HG03175 (cell line): ENCODE results near the gene PSTPIP1.

Experiments
- ATAC-seq: cut with Tn5 transposase; IDR thresholded peaks from one replicate; pipeline ENCODE4 v1.9.1; 2021; ENCODE audit warnings: mild to moderate bottlenecking, moderate library complexity; ENCODE audit not compliant: unreplicated experiment

PSTPIP1 gene

GRCh38 chr15:77039217-77039533 is 44.2 kb downstream of the PSTPIP1 start:
- no peak for ATAC-seq

GRCh38 chr15:77039848-77040247 is 44.9 kb downstream of the PSTPIP1 start:
- ATAC-seq, result no peak

- ATAC-seq, result no peak
Observed at GRCh38 chr15:77040673-77041072, 45.7 kb downstream of the PSTPIP1 start.

GRCh38 chr15:77042245-77042919 is 47.5 kb downstream of the PSTPIP1 start:
- ATAC-seq, result no peak

- no peak for ATAC-seq
Observed at GRCh38 chr15:77042955-77043920, 48.3 kb downstream of the PSTPIP1 start.

- ATAC-seq, result no peak
Observed at GRCh38 chr15:77044228-77045042, 49.5 kb downstream of the PSTPIP1 start.

- ATAC-seq, result no peak
Observed at GRCh38 chr15:77045985-77046384, 51.1 kb downstream of the PSTPIP1 start.

GRCh38 chr15:77046704-77047412 is 51.9 kb downstream of the PSTPIP1 start:
- no peak for ATAC-seq

GRCh38 chr15:77048135-77048876 is 53.4 kb downstream of the PSTPIP1 start:
- no peak for ATAC-seq

- ATAC-seq, result no peak
Observed at GRCh38 chr15:77052556-77052955, 57.6 kb downstream of the PSTPIP1 start.

- no peak for ATAC-seq
Observed at GRCh38 chr15:77053709-77054108, 58.8 kb downstream of the PSTPIP1 start.

GRCh38 chr15:77057072-77057471 is 62.1 kb downstream of the PSTPIP1 start:
- no peak for ATAC-seq

- no peak for ATAC-seq
Observed at GRCh38 chr15:77057685-77058084, 62.8 kb downstream of the PSTPIP1 start.

GRCh38 chr15:77058468-77058867 is 63.5 kb downstream of the PSTPIP1 start:
- no peak for ATAC-seq

GRCh38 chr15:77059786-77060361 is 64.9 kb downstream of the PSTPIP1 start:
- peak; percentile 58 for ATAC-seq

GRCh38 chr15:77060546-77060945 is 65.6 kb downstream of the PSTPIP1 start:
- ATAC-seq, result no peak

- no peak for ATAC-seq
Observed at GRCh38 chr15:77063249-77063648, 68.3 kb downstream of the PSTPIP1 start.

- ATAC-seq, result no peak
Observed at GRCh38 chr15:77064063-77064462, 69.1 kb downstream of the PSTPIP1 start.

GRCh38 chr15:77064539-77065308 is 69.8 kb downstream of the PSTPIP1 start:
- no peak for ATAC-seq
